Keratinocyte (primary cell): ENCODE data around the gene IGFLR1. TPM values are rescaled to one million over a fixed set of nuclear protein-coding genes. Genes with fewer than 3 reads are reported as not detected.

Source experiments
- DNase-seq: peaks from one replicate; pipeline ENCODE4 v3.0.0-alpha.2; 2011; ENCODE audit warnings: low read depth, missing footprints, low spot score
- FAIRE-seq: peaks from 2 replicates; lab custom pipeline; 2011; peaks lifted over from hg19 to GRCh38; lab: Jason Lieb, UNC
- H2AFZ ChIP-seq: 2 replicates; pipeline ENCODE4 v1.6.0; 2012; ENCODE audit warnings: low read length, control low read depth, inconsistent platforms; ENCODE audit not compliant: control insufficient read depth
- H3K27ac ChIP-seq: 2 replicates; pipeline ENCODE4 v1.5.1; 2011; ENCODE audit warnings: low read length; ENCODE audit not compliant: control insufficient read depth, insufficient read depth
- H3K27me3 ChIP-seq: 3 replicates; pipeline ENCODE4 v1.6.0; 2011; ENCODE audit warnings: low read length; ENCODE audit not compliant: control insufficient read depth, insufficient read depth; ENCODE audit errors: extremely low read depth
- H3K36me3 ChIP-seq, 2 experiments: 2 replicates in 1 of 2; 3 replicates in 1 of 2; pipeline ENCODE4 v1.5.1; 2011; ENCODE audit warnings: low read length in 2 of 2, mild to moderate bottlenecking in 1 of 2; ENCODE audit not compliant: control insufficient read depth in 2 of 2, insufficient read depth in 2 of 2; ENCODE audit errors: extremely low read depth in 1 of 2
- H3K4me1 ChIP-seq: 3 replicates; pipeline ENCODE4 v1.5.1; 2011; ENCODE audit warnings: low read length; ENCODE audit not compliant: control insufficient read depth, insufficient read depth; ENCODE audit errors: extremely low read depth
- H3K4me2 ChIP-seq: 3 replicates; pipeline ENCODE4 v1.6.0; 2011; ENCODE audit warnings: low read depth, low read length; ENCODE audit not compliant: control insufficient read depth, insufficient read depth; ENCODE audit errors: extremely low read depth
- H3K4me3 ChIP-seq, 3 experiments: fragments of 200-600 bp in 1 of 3; sonication (generic) in 1 of 3; 2 replicates in 2 of 3; 3 replicates in 1 of 3; pipeline ENCODE4 v1.5.1; 2011 to 2016; ENCODE audit warnings: low read length in 3 of 3, mild to moderate bottlenecking in 3 of 3, control low read depth in 2 of 3, inconsistent platforms in 1 of 3, low read depth in 1 of 3, mixed read lengths in 1 of 3, mixed run types in 1 of 3, moderate library complexity in 1 of 3; ENCODE audit not compliant: control insufficient read depth in 2 of 3, insufficient read depth in 2 of 3; ENCODE audit errors: extremely low read depth in 1 of 3
- H3K79me2 ChIP-seq: 2 replicates; pipeline ENCODE4 v1.6.0; 2012; ENCODE audit warnings: low read length; ENCODE audit not compliant: control insufficient read depth, insufficient read depth
- H3K9ac ChIP-seq: 3 replicates; pipeline ENCODE4 v1.6.0; 2011; ENCODE audit warnings: low read length; ENCODE audit not compliant: control insufficient read depth, insufficient read depth; ENCODE audit errors: extremely low read depth
- H3K9me1 ChIP-seq: 3 replicates; pipeline ENCODE4 v1.6.0; 2011; ENCODE audit warnings: low read length; ENCODE audit not compliant: control insufficient read depth, insufficient read depth; ENCODE audit errors: extremely low read depth
- H3K9me3 ChIP-seq: 2 replicates; pipeline ENCODE4 v1.5.1; 2012; ENCODE audit warnings: low read depth, low read length; ENCODE audit not compliant: control insufficient read depth
- H4K20me1 ChIP-seq: 3 replicates; pipeline ENCODE4 v1.6.0; 2011; ENCODE audit warnings: low read length; ENCODE audit not compliant: control insufficient read depth, insufficient read depth; ENCODE audit errors: extremely low read depth
- EZH2 ChIP-seq: IDR thresholded peaks from one replicate; pipeline ENCODE4 v1.6.1; 2012; ENCODE audit warnings: inconsistent platforms, mild to moderate bottlenecking, low read length, moderate library complexity
- dilution Hi-C: fragments of 300-500 bp; cut with MboI; formaldehyde crosslinking; loops from one replicate; pipeline ENCODE4 v1.7.0; 2020; ENCODE audit warnings: low sequenced_read_pairs; ENCODE audit not compliant: extremely low pct_ligation_motif_present
- polyA plus RNA-seq, 5 experiments: library from polyadenylated mRNA; depleted of rRNA in 3 of 5; stranded (reverse) in 3 of 5; stranded (forward) in 1 of 5; unstranded in 1 of 5; fragments of >200 nt; gene quantifications; 1 replicate in 1 of 5; 2 replicates in 3 of 5; 3 replicates in 1 of 5; pipeline versions ENCODE4 v1.2.1 to v1.2.3, GENCODE V29; 2011 to 2012; ENCODE audit warnings: missing spikeins in 2 of 5, low read depth in 1 of 5, low replicate concordance in 1 of 5
- TF ChIP-seq, protein P1 (sequence below), 3 experiments: IDR thresholded peaks in 1 of 3; conservative IDR thresholded peaks in 1 of 3; optimal IDR thresholded peaks in 1 of 3; 2 replicates in 2 of 3; 3 replicates in 1 of 3; pipeline versions ENCODE3 to v1.5.1; 2011; ENCODE audit warnings: low read length in 3 of 3, mild to moderate bottlenecking in 3 of 3, moderate library complexity in 2 of 3, control low read depth in 1 of 3, inconsistent platforms in 1 of 3; ENCODE audit not compliant: insufficient read depth in 2 of 3; ENCODE audit errors: extremely low read depth in 1 of 3

The IGFLR1 gene
- polyA plus RNA-seq, 1 donor (not counting 4 experiments of a cell fraction or from before 2014, with no cell fraction given) = 0.34 TPM

GRCh38 chr19:35790981-35791813 lies 48.9 kb upstream of the IGFLR1 start:
- Histone ChIP-seq H3K9ac (no peak overlapping the region), H3K9me1 (no peaks in the 10 kb centered on the region), H3K27me3 (no peaks in the 10 kb centered on the region), H3K9me3 (no peaks in the 10 kb centered on the region), H2AFZ (no peak overlapping the region), H3K27ac (no peak overlapping the region), H3K4me3 (no peak overlapping the region), H3K4me2 (no peak overlapping the region), H3K79me2 (no peaks in the 10 kb centered on the region), H3K4me1 (no peaks in the 10 kb centered on the region), H4K20me1 (peaks cover 2% of the 10 kb centered on the region), H3K36me3 (no peaks in the 10 kb centered on the region)
- DNase-seq (no peak), FAIRE-seq (no peak)
- dilution Hi-C loops = no loop called here
- no peak for TF ChIP-seq EZH2
- TF ChIP-seq, protein P1, sequence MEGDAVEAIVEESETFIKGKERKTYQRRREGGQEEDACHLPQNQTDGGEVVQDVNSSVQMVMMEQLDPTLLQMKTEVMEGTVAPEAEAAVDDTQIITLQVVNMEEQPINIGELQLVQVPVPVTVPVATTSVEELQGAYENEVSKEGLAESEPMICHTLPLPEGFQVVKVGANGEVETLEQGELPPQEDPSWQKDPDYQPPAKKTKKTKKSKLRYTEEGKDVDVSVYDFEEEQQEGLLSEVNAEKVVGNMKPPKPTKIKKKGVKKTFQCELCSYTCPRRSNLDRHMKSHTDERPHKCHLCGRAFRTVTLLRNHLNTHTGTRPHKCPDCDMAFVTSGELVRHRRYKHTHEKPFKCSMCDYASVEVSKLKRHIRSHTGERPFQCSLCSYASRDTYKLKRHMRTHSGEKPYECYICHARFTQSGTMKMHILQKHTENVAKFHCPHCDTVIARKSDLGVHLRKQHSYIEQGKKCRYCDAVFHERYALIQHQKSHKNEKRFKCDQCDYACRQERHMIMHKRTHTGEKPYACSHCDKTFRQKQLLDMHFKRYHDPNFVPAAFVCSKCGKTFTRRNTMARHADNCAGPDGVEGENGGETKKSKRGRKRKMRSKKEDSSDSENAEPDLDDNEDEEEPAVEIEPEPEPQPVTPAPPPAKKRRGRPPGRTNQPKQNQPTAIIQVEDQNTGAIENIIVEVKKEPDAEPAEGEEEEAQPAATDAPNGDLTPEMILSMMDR (optimal IDR thresholded peaks at IDR 0.05 in 1 of 3, IDR thresholded peaks at IDR 0.05 in 1 of 3, conservative IDR thresholded peaks at IDR 0.05 in 1 of 3; ENCODE audit: extremely low read depth in 1 of 3, insufficient read depth in 2 of 3, low read length in 3 of 3) = peak in 1 of 3 experiments; percentile 6

DNA sequence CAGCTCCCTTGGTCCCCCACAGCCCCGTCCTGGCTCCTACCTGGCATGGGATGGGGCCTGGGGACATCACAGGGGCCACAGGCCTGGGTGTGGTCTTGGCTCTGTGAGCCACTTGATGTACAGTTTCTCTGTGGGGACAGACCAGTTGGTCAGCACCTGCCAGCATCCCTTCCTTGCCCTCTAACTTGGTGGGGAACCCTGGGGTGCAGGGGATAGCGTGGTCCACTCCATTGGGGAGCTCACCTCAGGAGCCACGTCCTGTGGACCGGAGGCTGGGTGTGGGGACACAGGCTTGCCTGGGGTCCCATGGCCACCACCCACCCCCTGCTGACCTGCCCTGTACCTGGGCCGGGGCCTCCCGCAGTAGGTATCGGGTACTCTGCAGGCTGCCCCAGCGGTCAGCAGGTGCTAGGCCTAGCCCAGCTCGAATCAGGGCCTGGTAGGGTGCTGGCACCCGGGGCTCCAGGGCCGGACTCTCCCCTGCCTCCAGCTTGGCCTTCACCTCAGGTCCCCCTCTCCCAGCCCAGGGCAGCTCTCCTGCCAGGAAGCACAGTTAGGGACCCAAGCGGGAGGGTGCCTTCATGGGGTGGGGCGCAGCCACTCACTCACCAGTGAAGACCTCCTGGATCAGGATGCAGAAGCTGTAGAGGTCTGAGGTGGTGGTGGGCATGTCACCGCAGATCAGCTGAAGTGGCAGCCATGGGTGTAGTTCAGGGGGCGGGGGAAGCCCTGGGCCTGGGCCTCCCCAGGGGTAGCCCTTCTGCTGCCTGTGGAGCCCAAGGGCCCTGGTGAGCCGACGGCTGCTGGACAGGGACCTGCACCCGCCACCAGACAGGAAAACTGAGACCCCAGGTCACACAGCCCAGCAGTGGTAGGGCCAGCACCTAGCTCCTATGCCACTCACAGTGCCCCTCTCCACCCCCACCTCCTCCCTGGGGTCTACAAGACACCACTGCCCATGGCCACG lies 48.0 kb upstream of the IGFLR1 start:
- H3K4me1 ChIP-seq = no peaks in the 10 kb centered on the region
- H3K27me3 ChIP-seq = no peaks in the 10 kb centered on the region
- no peaks in the 10 kb centered on the region for H3K79me2 ChIP-seq
- no peaks in the 10 kb centered on the region for H3K9me3 ChIP-seq
- H3K36me3 ChIP-seq = no peaks in the 10 kb centered on the region
- TF ChIP-seq, protein P1 (optimal IDR thresholded peaks at IDR 0.05 in 1 of 3, IDR thresholded peaks at IDR 0.05 in 1 of 3, conservative IDR thresholded peaks at IDR 0.05 in 1 of 3; ENCODE audit: extremely low read depth in 1 of 3, insufficient read depth in 2 of 3, low read length in 3 of 3) = no peak
- no peak for TF ChIP-seq EZH2
- no peak overlapping the region for H3K4me3 ChIP-seq
- no peak overlapping the region for H2AFZ ChIP-seq
- no peak overlapping the region for H3K27ac ChIP-seq
- DNase-seq (no peak), FAIRE-seq (no peak)
- dilution Hi-C loops = no loop called here
- H3K4me2 ChIP-seq = no peak overlapping the region
- H3K9ac ChIP-seq = no peak overlapping the region
- no peaks in the 10 kb centered on the region for H3K9me1 ChIP-seq
- peaks cover 2% of the 10 kb centered on the region for H4K20me1 ChIP-seq
